ENCODE measurements around the gene MAP4K1. TPM values are rescaled to one million over a fixed set of nuclear protein-coding genes. Genes with fewer than 3 reads are reported as not detected.
"Not testable (repeated sequence)": the region's sequence is repeated elsewhere in the genome, so short reads cannot be mapped to it uniquely, and the experiment has no call there.

The MAP4K1 gene
- total RNA-seq, 4 donors from 2014 or later = 0.68 to 2.8 (median 1.8) TPM

DNA sequence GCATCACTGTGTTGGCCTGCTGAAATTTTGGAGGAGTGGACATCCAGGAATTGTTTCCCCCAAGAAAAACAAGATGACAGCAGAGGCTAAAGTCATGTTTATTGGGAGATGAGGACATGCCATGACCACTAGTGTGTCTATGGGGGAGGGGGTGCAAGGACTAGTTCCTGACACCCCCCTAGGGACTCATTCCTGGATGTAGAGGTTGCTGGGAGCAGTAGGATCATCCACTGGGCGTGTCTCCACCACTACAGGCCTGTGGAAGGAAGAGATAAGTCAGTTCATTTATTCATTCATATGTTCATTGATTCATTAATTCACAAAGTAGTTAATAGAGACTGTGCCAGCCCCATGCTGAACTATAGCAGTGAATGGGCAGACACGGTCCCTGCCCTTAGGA, 30.2 kb downstream of the MAP4K1 start:
- DNase-seq (ENCODE audit: low spot score in 2 of 2) = no peak
- no peak for TF ChIP-seq EP300 (IDR thresholded peaks at IDR 0.05)
- TF ChIP-seq, protein P1, sequence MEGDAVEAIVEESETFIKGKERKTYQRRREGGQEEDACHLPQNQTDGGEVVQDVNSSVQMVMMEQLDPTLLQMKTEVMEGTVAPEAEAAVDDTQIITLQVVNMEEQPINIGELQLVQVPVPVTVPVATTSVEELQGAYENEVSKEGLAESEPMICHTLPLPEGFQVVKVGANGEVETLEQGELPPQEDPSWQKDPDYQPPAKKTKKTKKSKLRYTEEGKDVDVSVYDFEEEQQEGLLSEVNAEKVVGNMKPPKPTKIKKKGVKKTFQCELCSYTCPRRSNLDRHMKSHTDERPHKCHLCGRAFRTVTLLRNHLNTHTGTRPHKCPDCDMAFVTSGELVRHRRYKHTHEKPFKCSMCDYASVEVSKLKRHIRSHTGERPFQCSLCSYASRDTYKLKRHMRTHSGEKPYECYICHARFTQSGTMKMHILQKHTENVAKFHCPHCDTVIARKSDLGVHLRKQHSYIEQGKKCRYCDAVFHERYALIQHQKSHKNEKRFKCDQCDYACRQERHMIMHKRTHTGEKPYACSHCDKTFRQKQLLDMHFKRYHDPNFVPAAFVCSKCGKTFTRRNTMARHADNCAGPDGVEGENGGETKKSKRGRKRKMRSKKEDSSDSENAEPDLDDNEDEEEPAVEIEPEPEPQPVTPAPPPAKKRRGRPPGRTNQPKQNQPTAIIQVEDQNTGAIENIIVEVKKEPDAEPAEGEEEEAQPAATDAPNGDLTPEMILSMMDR (IDR thresholded peaks at IDR 0.05) = no peak
- no peak for TF ChIP-seq POLR2AphosphoS5 (IDR thresholded peaks at IDR 0.05)
- TF ChIP-seq POLR2A (IDR thresholded peaks at IDR 0.05) = no peak
- Histone ChIP-seq H3K36me3 (peaks cover 5% of the 10 kb centered on the region), H3K27ac (no peak overlapping the region), H3K27me3 (no peaks in the 10 kb centered on the region), H3K4me3 (no peak overlapping the region), H3K4me1 (no peaks in the 10 kb centered on the region), H3K9me3 (no peaks in the 10 kb centered on the region)
- 85% methylated on average over 2 of the region's 2 CpGs for WGBS

DNA sequence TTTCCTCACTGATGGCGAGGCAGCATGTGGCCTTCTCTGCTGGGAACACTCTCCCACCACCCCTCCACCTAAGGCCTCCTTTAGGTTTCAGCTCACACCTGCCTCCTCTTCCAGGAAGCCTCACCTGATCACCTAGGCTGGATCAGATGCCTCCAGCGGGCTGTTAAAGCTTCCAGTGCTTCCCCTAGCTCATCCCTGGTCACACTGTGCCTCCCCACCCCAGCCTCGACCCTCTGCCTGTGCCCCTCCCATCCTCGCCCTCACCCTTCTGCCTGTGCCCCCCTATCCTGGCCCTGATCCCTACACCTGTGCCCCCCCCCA, 33.8 kb downstream of the MAP4K1 start:
- Histone ChIP-seq H3K27ac (no peak overlapping the region), H3K4me1 (peaks cover 4% of the 10 kb centered on the region), H3K4me3 (no peak overlapping the region), H3K9me3 (no peaks in the 10 kb centered on the region), H3K36me3 (peaks cover 5% of the 10 kb centered on the region), H3K27me3 (no peaks in the 10 kb centered on the region)
- WGBS = 88% methylated on average over 4 of the region's 4 CpGs
- TF ChIP-seq POLR2A (IDR thresholded peaks at IDR 0.05) (no peak), POLR2AphosphoS5 (IDR thresholded peaks at IDR 0.05) (no peak), EP300 (IDR thresholded peaks at IDR 0.05) (no peak)
- TF ChIP-seq, protein P1 (IDR thresholded peaks at IDR 0.05) = no peak
- no peak for DNase-seq (ENCODE audit: low spot score in 2 of 2)

DNA sequence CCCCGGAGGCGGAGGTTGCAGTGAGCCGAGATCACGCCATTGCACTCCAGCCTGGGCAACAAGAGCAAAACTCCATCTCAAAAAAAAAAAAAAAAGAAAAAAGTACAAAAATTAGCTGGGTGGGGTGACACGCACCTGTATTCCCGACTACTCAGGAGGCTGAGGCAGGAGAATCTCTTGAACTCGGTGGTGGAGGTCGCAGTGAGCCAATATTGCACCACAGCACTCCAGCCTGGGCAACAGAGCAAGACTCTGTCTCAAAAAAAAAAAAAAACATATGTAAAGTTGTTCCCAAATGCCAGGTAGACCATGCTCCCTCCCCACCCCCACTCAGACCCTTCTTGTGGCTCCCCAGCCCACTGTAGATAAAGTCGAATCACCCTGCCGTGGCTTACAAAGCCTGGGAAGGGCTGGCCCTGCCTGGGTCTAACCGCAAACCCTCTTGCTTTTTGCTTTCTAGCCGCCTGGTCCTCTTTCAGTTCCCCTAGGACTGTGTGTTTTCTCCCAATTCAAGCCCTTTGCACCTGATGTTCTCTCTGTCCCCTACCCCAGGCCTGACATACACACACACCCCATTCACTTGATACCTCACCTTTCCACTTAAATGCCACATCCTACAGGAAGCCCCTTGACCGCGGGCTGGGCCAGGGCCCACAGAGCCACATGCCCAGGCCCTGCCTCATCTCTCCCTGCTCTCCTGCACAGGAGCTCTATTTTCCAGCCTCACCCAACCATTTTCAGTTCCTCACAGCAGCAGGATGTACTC, 34.4 kb downstream of the MAP4K1 start:
- H3K9me3 ChIP-seq = no peaks in the 10 kb centered on the region
- H3K4me3 ChIP-seq = no peak overlapping the region
- WGBS = 84% methylated on average over 14 of the region's 14 CpGs
- TF ChIP-seq, protein P1 (IDR thresholded peaks at IDR 0.05) = no peak
- TF ChIP-seq POLR2AphosphoS5 (IDR thresholded peaks at IDR 0.05) (no peak), EP300 (IDR thresholded peaks at IDR 0.05) (no peak), POLR2A (IDR thresholded peaks at IDR 0.05) (no peak)
- peaks cover 4% of the 10 kb centered on the region for H3K4me1 ChIP-seq
- H3K27me3 ChIP-seq = no peaks in the 10 kb centered on the region
- H3K27ac ChIP-seq = no peak overlapping the region
- DNase-seq (ENCODE audit: low spot score in 2 of 2) = no peak
- peaks cover 5% of the 10 kb centered on the region for H3K36me3 ChIP-seq

DNA sequence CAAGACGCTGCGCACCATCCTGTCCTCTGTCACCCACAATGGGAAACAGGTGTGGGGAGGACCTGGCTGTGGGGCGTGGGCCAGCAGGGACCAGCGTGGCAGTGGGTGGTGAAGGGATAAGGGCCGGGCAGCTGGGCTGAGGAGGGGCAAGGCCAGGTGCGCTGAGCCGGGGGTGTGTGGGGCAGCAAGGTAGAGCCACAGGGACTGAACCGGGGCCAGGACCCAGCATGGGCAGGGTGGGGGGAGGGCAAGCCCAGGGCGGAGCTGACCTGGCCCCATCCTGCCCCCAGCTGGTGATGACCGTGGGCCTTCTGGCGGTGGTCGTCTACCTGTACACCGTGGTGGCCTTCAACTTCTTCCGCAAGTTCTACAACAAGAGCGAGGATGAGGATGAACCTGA, 37.7 kb downstream of the MAP4K1 start:
- Histone ChIP-seq H3K9me3 (no peaks in the 10 kb centered on the region), H3K36me3 (no peaks in the 10 kb centered on the region), H3K27me3 (no peaks in the 10 kb centered on the region), H3K4me1 (peaks cover 4% of the 10 kb centered on the region), H3K27ac (no peak overlapping the region), H3K4me3 (no peak overlapping the region)
- TF ChIP-seq POLR2AphosphoS5 (IDR thresholded peaks at IDR 0.05) (no peak), EP300 (IDR thresholded peaks at IDR 0.05) (no peak), POLR2A (IDR thresholded peaks at IDR 0.05) (no peak)
- TF ChIP-seq, protein P1 (IDR thresholded peaks at IDR 0.05) = no peak
- WGBS = 93% methylated on average over 10 of the region's 15 CpGs
- DNase-seq (ENCODE audit: low spot score in 2 of 2) = no peak

DNA sequence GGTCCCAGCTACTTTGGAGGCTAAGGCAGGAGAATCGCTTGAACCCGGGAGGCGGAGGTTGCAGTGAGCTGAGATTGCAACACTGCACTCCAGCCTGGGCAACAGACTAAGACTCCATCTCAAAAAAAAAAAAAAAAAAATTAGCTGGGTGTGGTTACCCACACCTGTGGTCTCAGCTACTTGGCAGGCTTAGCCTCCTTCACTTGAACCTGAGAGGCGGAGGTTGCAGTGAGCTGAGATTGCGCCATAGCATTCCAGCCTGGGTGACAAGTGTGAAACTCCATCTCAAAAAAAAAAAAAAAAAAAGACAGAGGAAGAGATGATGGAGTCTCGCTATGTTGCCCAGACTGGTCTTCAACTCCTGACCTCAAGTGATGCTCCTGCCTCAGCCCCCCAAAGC, 38.4 kb downstream of the MAP4K1 start:
- not testable (repeated sequence) for DNase-seq (ENCODE audit: low spot score in 2 of 2)
- 66% methylated on average over 6 of the region's 6 CpGs for WGBS

DNA sequence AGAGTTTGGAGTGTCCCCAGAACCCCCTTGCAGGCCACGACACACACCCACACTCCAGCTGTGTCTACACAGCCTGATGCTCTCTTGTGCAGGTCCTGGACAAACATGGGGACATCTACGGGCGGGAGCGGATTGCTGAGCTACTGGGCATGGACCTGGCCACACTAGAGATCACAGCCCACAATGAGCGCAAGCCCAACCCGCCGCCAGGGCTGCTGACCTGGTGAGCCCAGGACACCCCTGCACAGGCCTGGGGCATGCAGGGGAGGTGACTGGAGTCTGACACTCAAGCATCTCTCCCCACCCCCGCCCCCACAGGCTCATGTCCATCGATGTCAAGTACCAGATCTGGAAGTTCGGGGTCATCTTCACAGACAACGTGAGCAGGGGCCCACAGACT, 39.9 kb downstream of the MAP4K1 start:
- no peaks in the 10 kb centered on the region for H3K36me3 ChIP-seq
- peaks cover 4% of the 10 kb centered on the region for H3K4me1 ChIP-seq
- H3K27ac ChIP-seq = no peak overlapping the region
- H3K27me3 ChIP-seq = no peaks in the 10 kb centered on the region
- TF ChIP-seq, protein P1 (IDR thresholded peaks at IDR 0.05) = no peak
- TF ChIP-seq POLR2A (IDR thresholded peaks at IDR 0.05) = no peak
- TF ChIP-seq EP300 (IDR thresholded peaks at IDR 0.05) = no peak
- TF ChIP-seq POLR2AphosphoS5 (IDR thresholded peaks at IDR 0.05) = no peak
- no peaks in the 10 kb centered on the region for H3K9me3 ChIP-seq
- DNase-seq (ENCODE audit: low spot score in 2 of 2) = no peak
- no peak overlapping the region for H3K4me3 ChIP-seq
- 90% methylated on average over 9 of the region's 11 CpGs for WGBS

More for the DNA sequence above, 38.4 kb downstream of the MAP4K1 start:
- not testable (repeated sequence) for H3K27me3 ChIP-seq, H3K4me1 ChIP-seq, H3K27ac ChIP-seq, H3K36me3 ChIP-seq, H3K4me3 ChIP-seq, H3K9me3 ChIP-seq

Measured in suprapubic skin (tissue), 4 donors.